Activated T-cell treated with anti-CD3 and anti-CD28 coated beads for 48 hours (primary cell): ENCODE data around the gene TMEM88.

Experiments used
- DNase-seq: peaks from one replicate; pipeline ENCODE4 v3.0.0-alpha.2; 2020; ENCODE audit warnings: low read depth

Gene TMEM88

GRCh38 chr17:7843536-7844291, 11.2 kb upstream of the TMEM88 start:
- DNase-seq = peak; percentile 83

DNA sequence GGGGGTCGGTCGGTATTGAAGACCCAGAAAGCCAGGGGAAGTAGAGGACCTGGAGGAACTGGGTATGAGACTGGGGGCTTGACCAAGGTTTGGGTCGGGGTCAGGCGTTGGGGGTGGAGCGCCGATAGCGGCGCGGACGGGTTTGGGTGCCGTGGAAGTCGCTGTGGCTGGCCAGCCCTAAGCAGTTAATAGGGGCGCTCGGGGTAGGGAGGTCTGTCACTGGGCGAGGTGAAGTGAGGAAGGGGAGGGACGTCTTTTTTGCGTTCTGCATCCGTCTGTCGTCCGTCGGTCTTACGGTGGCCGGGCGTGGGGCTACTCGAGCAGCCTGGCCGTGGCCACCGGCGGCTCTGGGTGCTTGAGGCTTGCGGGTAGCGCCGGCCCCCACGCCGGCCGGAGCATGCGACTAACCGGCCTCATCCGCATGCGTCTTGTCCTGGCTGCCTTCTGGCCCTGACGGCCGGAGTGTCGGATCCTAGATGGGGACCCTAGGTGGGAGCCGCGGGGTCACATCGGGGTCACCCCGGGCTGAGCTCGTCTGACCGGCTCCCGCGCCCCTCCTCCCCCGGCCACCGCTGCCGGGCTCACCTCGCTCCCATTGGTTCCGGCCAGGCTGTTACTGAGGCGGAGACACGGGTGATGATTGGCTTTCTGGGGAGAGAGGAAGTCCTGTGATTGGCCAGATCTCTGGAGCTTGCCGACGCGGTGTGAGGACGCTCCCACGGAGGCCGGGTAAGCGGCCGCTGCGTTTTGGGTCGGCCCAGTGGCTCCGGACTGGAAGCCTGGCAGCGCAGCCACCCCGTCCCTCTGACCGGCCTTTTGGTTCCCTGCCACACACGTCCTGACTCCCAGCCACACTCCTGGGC, 10.3 kb upstream of the TMEM88 start:
- DNase-seq = peak; percentile 82

- DNase-seq = no peak
Observed at GRCh38 chr17:7845359-7846062, 9.4 kb upstream of the TMEM88 start.

DNA sequence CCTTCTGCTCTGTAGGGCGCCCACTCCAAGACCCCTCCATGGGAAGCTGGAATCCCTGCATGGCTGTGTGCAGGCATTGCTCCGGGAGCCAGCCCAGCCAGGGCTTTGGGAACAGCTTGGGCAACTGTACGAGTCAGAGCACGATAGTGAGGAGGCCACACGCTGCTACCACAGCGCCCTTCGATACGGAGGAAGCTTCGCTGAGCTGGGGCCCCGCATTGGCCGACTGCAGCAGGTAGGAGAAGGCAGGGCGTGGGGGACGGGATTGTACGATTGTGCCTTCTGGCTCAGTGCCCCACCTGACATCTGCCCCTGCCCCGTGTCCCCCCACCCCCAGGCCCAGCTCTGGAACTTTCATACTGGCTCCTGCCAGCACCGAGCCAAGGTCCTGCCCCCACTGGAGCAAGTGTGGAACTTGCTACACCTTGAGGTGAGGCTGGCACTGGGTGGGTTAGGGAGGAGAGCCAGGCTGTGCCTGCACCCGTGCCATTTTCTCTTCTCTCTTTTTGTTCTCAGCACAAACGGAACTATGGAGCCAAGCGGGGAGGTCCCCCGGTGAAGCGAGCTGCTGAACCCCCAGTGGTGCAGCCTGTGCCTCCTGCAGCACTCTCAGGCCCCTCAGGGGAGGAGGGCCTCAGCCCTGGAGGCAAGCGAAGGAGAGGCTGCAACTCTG, 8.7 kb upstream of the TMEM88 start:
- DNase-seq = no peak

DNA sequence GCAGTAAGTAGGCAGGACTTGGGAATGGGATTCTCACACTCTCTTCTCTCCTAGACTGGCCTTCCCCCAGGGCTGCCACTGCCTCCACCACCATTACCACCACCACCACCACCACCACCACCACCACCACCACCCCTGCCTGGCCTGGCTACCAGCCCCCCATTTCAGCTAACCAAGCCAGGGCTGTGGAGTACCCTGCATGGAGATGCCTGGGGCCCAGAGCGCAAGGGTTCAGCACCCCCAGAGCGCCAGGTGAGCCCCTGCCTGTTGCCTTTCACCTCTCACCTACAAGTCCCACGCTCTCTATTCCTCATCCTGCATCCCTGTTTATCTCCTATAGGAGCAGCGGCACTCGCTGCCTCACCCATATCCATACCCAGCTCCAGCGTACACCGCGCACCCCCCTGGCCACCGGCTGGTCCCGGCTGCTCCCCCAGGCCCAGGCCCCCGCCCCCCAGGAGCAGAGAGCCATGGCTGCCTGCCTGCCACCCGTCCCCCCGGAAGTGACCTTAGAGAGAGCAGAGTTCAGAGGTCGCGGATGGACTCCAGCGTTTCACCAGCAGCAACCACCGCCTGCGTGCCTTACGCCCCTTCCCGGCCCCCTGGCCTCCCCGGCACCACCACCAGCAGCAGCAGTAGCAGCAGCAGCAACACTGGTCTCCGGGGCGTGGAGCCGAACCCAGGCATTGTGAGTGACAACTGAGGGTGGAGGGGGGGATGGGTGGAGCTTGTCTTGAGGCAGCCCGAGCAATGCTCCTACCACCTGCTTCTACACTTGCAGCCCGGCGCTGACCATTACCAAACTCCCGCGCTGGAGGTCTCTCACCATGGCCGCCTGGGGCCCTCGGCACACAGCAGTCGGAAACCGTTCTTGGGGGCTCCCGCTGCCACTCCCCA, 7.9 kb upstream of the TMEM88 start:
- DNase-seq = no peak

- no peak for DNase-seq
Observed at GRCh38 chr17:7848131-7848579, 6.7 kb upstream of the TMEM88 start.

DNA sequence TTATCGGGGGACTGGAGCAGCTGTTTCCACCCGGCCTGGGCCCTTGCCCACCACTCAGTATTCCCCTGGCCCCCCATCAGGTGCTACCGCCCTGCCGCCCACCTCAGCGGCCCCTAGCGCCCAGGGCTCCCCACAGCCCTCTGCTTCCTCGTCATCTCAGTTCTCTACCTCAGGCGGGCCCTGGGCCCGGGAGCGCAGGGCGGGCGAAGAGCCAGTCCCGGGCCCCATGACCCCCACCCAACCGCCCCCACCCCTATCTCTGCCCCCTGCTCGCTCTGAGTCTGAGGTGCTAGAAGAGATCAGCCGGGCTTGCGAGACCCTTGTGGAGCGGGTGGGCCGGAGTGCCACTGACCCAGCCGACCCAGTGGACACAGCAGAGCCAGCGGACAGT, 6.1 kb upstream of the TMEM88 start:
- no peak for DNase-seq

DNA sequence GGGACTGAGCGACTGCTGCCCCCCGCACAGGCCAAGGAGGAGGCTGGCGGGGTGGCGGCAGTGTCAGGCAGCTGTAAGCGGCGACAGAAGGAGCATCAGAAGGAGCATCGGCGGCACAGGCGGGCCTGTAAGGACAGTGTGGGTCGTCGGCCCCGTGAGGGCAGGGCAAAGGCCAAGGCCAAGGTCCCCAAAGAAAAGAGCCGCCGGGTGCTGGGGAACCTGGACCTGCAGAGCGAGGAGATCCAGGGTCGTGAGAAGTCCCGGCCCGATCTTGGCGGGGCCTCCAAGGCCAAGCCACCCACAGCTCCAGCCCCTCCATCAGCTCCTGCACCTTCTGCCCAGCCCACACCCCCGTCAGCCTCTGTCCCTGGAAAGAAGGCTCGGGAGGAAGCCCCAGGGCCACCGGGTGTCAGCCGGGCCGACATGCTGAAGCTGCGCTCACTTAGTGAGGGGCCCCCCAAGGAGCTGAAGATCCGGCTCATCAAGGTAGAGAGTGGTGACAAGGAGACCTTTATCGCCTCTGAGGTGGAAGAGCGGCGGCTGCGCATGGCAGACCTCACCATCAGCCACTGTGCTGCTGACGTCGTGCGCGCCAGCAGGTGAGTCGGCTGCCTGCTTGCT, 5.6 kb upstream of the TMEM88 start:
- DNase-seq = no peak

- DNase-seq = no peak
Observed at GRCh38 chr17:7849751-7850504, 4.9 kb upstream of the TMEM88 start.

- no peak for DNase-seq
Observed at GRCh38 chr17:7850701-7851437, 4.0 kb upstream of the TMEM88 start.

DNA sequence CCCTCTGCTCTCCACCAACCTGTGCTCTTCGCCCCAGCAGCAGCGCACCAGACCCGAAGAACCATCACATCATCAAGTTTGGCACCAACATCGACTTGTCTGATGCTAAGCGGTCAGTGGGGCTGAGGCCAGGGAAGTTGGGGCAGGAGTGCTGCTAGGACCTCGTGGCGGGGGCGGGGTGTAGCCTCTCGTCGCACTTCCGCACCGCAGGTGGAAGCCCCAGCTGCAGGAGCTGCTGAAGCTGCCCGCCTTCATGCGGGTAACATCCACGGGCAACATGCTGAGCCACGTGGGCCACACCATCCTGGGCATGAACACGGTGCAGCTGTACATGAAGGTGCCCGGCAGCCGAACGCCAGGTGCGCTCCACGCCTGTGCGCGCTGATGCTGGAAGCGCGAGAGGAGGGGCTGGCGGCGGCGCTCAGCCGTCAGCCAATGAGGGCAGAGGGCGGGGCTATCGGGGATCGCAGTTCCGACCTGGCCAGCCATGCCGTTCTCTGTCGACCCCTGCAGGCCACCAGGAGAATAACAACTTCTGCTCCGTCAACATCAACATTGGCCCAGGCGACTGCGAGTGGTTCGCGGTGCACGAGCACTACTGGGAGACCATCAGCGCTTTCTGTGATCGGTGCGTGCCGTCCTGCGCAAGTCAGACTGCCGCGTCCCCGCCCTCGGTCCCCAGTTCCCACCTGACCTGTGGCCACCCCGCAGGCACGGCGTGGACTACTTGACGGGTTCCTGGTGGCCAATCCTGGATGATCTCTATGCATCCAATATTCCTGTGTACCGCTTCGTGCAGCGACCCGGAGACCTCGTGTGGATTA, 3.2 kb upstream of the TMEM88 start:
- DNase-seq = peak; percentile 93

DNA sequence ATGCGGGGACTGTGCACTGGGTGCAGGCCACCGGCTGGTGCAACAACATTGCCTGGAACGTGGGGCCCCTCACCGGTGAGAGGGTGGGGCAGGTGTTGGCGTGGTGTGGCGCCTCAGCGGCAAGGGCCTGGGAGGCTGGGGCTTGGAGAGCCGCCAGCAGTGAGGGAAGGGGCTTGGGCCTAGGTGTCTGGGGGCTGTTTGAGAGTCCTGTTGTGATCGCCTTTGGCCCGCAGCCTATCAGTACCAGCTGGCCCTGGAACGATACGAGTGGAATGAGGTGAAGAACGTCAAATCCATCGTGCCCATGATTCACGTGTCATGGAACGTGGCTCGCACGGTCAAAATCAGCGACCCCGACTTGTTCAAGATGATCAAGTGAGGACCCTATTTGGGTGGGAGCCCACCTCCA, 2.6 kb upstream of the TMEM88 start:
- no peak for DNase-seq

GRCh38 chr17:7852919-7853690, 1.8 kb upstream of the TMEM88 start:
- no peak for DNase-seq

DNA sequence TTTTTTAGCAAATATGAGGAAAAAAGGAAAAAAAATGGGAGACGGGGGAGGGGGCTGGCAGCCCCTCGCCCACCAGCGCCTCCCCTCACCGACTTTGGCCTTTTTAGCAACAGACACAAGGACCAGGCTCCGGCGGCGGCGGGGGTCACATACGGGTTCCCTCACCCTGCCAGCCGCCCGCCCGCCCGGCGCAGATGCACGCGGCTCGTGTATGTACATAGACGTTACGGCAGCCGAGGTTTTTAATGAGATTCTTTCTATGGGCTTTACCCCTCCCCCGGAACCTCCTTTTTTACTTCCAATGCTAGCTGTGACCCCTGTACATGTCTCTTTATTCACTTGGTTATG, 1.2 kb upstream of the TMEM88 start:
- DNase-seq = no peak

DNA sequence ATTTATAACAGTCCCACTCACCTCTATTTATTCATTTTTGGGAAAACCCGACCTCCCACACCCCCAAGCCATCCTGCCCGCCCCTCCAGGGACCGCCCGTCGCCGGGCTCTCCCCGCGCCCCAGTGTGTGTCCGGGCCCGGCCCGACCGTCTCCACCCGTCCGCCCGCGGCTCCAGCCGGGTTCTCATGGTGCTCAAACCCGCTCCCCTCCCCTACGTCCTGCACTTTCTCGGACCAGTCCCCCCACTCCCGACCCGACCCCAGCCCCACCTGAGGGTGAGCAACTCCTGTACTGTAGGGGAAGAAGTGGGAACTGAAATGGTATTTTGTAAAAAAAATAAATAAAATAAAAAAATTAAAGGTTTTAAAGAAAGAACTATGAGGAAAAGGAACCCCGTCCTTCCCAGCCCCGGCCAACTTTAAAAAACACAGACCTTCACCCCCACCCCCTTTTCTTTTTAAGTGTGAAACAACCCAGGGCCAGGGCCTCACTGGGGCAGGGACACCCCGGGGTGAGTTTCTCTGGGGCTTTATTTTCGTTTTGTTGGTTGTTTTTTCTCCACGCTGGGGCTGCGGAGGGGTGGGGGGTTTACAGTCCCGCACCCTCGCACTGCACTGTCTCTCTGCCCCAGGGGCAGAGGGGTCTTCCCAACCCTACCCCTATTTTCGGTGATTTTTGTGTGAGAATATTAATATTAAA, 638 bp upstream of the TMEM88 start:
- no peak for DNase-seq

DNA sequence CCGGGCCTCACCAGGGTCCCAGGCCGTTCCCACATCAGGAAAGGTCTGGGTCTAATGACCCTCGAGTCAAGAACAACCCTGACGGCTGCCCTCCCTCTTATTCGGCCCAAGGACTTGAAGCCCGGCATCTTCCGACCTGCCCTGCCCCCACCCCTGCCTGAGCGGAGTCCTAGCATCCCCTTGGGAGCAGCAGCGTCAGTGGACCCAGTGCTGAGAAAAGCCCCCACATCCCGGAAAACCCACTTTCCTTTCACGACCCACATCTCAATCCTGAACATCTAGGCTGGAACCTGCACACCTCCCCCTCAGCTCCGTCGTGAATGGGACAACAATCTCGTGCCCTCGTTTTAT, 769 bp downstream of the TMEM88 start:
- no peak for DNase-seq
